Measurements from ENCODE around the gene HNF1B.

Gene HNF1B

GRCh38 chr17:37761059-37761458 is 16.2 kb upstream of the HNF1B start:
- DNase-seq (ENCODE audit: low read depth in 2 of 2): no peak

GRCh38 chr17:37759014-37759637 is 14.3 kb upstream of the HNF1B start:
- no peak for DNase-seq (ENCODE audit: low read depth in 2 of 2)

GRCh38 chr17:37756051-37756450 is 11.2 kb upstream of the HNF1B start:
- no peak for DNase-seq (ENCODE audit: low read depth in 2 of 2)

GRCh38 chr17:37755455-37755854 is 10.6 kb upstream of the HNF1B start:
- DNase-seq (ENCODE audit: low read depth in 2 of 2): no peak

GRCh38 chr17:37754363-37754762 is 9.5 kb upstream of the HNF1B start:
- no peak for DNase-seq (ENCODE audit: low read depth in 2 of 2)

GRCh38 chr17:37752482-37752881 is 7.6 kb upstream of the HNF1B start:
- DNase-seq (ENCODE audit: low read depth in 2 of 2): no peak

- no peak for DNase-seq (ENCODE audit: low read depth in 2 of 2)
Measured at GRCh38 chr17:37750768-37751475, 6.1 kb upstream of the HNF1B start.

GRCh38 chr17:37750292-37750691 is 5.4 kb upstream of the HNF1B start:
- no peak for DNase-seq (ENCODE audit: low read depth in 2 of 2)

- DNase-seq (ENCODE audit: low read depth in 2 of 2): no peak
Measured at GRCh38 chr17:37747222-37747621, 2.4 kb upstream of the HNF1B start.

GRCh38 chr17:37746617-37747016 is 1.8 kb upstream of the HNF1B start:
- DNase-seq (ENCODE audit: low read depth in 2 of 2): no peak

GRCh38 chr17:37745801-37746426 is 1.1 kb upstream of the HNF1B start:
- DNase-seq (ENCODE audit: low read depth in 2 of 2): no peak

GRCh38 chr17:37744633-37744927 is 279 bp downstream of the HNF1B start:
- DNase-seq (ENCODE audit: low read depth in 2 of 2): no peak

- DNase-seq (ENCODE audit: low read depth in 2 of 2): no peak
Measured at GRCh38 chr17:37743875-37744632, 805 bp downstream of the HNF1B start.

- no peak for DNase-seq (ENCODE audit: low read depth in 2 of 2)
Measured at GRCh38 chr17:37743612-37743874, 1.3 kb downstream of the HNF1B start.

- no peak for DNase-seq (ENCODE audit: low read depth in 2 of 2)
Measured at GRCh38 chr17:37742762-37743611, 1.9 kb downstream of the HNF1B start.

GRCh38 chr17:37742116-37742761 is 2.6 kb downstream of the HNF1B start:
- no peak for DNase-seq (ENCODE audit: low read depth in 2 of 2)

GRCh38 chr17:37741341-37742115 is 3.3 kb downstream of the HNF1B start:
- DNase-seq (ENCODE audit: low read depth in 2 of 2): no peak

- DNase-seq (ENCODE audit: low read depth in 2 of 2): no peak
Measured at GRCh38 chr17:37740915-37741314, 3.9 kb downstream of the HNF1B start.

- DNase-seq (ENCODE audit: low read depth in 2 of 2): no peak
Measured at GRCh38 chr17:37737971-37738370, 6.9 kb downstream of the HNF1B start.

GRCh38 chr17:37737081-37737480 is 7.8 kb downstream of the HNF1B start:
- DNase-seq (ENCODE audit: low read depth in 2 of 2): no peak

GRCh38 chr17:37736428-37736827 is 8.4 kb downstream of the HNF1B start:
- DNase-seq (ENCODE audit: low read depth in 2 of 2): no peak
